H4 (cell line): ENCODE results near the gene ANTXR2. TPM values are rescaled to one million over a fixed set of nuclear protein-coding genes. Genes with fewer than 3 reads are reported as not detected.
"Not testable (repeated sequence)": the region's sequence is repeated elsewhere in the genome, so short reads cannot be mapped to it uniquely, and the experiment has no call there.

Source experiments
- DNase-seq: peaks from one replicate; pipeline ENCODE4 v3.0.0-alpha.2; 2015; ENCODE audit warnings: low spot score
- total RNA-seq: library from RNA; depleted of rRNA; stranded (reverse); fragments of >200 nt; shearing (Covaris generic); gene quantifications from 2 replicates; pipeline ENCODE4 v1.2.3, GENCODE V29; 2014

Gene ANTXR2
- total RNA-seq, 1 experiment from 2014 or later: 14.0 TPM

DNA sequence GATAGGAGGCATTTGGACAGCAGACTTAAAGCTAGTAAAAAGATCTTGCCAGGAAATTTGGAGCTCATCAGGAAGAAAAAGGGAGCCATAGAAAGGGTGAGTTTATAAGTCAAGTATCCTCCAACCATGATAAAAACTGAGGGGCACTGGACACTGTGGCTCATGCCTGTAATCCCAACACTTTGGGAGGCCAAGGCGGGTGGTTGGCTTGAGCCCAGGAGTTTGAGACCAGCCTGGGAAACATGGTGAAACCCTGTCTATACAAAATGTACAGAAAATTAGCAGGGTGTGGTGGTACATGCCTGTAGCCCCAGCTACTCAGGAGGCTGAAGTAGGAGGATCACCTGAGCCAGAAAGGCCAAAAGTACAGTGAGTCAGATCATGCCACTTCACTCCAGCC lies 48.7 kb downstream of the ANTXR2 start:
- DNase-seq: no peak

DNA sequence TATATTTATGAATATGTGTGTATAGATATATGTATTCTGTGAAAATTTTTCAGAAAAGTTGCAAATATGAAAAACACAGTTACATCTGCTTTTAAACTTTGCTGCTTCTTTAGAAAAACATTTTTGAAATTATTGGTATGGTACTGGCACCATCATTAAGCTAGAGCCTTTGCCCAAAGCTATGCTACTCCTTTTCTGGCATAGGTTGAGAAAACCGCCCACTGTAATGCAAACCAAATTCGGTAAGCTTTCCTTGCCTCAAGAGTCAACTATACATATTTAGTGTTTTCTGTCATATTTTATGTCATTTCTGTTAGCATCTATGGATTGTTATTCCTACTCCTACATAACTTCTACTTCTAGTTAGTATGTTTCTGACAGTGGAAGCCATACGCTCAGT lies 50.7 kb downstream of the ANTXR2 start:
- no peak for DNase-seq

DNA sequence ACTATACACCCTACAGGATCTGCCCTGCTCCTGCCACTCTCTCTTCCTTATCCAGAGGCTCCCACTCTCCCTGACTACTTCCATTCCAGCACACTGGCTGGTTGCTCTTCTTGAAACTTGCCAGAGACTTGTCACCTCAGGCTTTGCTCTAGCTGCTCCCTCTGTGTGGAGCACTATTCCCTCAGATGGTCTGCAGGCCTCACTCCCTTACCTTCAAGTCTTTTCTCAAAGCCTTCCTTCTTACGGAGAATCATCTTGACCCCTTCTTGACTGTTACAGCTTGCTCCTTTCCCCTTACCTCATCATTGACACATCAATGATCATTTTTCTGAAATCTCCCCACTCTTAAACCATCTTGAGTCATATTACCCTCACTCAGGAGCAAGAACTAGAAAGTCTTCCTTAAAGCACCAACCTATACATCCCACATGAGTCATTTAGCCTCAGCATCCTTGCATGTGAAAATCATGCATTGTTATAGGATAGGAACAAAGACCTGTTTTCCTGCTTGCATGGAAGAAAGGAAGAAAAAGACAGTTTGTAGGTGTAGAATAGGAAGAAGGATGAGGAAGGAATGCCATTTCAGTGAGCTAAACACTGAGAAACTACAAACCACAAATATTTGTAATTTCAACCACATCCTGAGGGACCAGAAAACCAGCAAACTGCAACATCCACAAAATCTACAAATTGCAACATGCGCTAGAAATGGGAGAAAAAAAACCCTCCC lies 55.7 kb downstream of the ANTXR2 start:
- peak; percentile 85 for DNase-seq

DNA sequence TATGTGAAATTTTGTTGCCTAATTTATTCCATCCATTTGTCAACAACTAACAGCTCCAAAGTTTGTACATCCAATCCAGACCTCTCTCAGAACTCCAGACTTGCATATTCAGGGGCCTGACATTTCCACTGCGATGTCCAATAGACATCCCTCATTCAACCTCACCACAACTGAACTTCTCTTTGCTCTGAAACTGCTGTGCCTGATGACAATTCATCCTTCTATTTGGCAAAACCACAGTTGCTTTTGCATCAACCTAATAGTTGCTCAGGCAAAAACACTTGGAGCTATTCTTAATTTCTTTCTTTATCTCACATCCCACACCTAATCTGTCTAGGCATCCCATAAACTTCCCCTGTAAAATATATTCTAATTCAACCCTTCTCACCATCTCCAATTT lies 56.5 kb downstream of the ANTXR2 start:
- no peak for DNase-seq

DNA sequence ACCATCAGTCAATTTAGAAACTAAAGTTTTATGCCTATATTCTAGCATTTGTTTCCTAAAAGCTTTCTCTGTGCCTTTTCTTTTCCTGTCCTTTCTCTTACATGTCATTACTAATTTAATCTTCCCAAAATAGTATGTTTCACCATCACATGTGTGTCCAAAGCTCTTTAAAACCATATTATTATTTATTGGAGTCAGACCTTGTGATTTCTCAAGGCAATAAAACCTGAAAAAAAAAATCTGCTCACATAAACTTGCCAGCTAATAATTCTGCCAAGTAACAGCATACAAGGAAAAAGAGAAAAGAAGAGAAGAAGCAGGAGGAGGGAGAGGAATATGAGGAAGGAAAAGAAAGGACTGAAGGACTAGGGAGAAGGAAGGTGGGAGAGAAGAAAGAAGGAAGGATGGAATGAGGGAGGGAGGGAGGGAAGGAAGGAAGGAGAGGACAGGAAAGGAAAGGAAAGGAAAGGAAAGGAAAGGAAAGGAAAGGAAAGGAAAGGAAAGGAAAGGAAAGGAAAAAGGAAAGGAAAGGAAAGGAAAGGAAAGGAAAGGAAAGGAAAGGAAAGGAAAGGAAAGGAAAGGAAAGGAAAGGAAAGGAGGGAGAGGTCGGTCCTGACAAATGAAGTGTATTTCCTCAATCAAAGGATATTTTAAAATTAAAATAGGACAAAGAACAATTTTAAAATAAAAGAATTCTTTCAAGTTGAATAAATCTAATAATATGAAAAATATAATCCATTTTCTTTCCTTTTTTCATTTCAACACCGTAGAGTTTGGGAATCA lies 57.4 kb downstream of the ANTXR2 start:
- no peak for DNase-seq

DNA sequence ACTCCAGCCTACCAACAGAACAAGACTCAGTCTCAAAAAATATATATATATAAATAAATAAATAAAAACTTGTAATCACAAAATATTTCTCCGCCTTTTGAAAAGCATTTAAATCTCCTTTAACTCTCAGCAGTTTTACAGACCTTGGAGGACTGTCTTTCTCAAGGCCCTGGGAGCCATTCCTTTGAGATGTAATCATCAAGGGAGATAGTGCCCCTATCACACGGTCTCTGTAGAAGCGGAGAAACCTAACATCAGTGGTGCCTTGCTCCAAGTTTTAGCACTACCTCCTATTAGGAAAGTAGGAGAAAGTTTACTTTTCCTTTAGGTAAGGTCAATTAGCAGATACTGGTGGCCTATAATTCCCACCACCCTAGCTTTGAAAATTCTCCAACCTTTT lies 58.5 kb downstream of the ANTXR2 start:
- no peak for DNase-seq

DNA sequence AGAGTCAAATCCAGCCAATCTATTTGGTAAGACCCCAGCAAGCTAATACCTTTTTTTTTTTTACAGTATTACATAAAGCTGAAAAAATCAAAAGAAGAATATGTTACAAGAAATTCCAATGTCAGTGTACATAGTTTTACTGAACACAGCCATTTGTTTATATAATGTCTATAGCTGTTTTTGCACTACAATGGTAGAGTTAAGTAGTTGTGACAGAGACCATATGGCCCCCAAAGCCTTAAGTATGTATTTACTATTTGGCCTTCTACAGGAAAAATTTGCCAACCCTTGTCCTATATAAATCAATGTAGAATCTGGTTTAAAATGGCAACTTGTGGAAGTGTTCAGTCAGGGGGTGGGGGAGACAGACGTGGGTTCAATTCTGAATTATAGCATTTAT lies 60.7 kb downstream of the ANTXR2 start:
- DNase-seq: no peak

DNA sequence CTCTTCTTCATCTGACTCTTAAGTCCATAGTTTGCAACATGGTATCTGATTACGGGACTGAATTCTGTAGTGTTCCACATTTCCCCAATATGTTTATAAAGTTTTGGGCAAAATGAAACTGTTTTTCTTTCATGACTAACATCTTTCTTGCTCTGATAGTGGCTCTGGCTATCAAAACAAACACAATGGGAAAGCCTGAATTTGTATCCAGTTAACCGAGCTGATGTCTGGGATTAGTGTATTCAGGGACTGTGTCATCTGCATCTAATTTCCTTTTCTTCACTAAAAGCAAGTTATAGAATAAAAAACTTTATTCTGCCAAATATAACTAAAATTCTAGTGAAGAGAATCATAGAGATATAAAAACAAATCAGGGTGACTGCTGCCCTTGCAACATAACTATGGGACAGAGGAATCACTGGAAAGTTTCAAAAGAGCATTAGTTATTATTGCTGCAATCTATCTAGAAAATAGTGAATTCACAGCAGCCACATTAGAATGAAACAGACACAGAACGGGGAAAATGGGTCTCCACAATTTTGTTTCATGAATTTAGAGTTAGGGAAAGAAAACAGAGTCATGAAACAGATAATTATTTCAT lies 61.3 kb downstream of the ANTXR2 start:
- DNase-seq: no peak

DNA sequence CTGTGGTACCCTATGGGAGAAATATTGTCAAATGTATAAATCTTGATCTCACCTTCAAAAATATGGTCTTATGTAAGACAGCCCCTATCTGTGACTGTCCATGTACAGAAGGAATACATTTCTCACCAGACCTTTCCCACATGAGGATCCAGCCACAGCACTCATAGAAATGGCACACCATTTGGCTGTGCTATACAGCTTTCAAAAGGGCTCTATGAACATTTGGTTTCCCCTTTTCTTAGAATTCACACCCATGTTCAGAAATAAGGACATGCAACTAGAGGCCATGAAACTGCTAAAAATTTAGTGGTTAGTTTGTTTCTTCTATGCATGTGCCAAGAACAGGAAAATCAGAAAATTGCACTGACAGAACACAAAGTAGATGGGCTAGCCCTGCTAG lies 62.7 kb downstream of the ANTXR2 start:
- no peak for DNase-seq

DNA sequence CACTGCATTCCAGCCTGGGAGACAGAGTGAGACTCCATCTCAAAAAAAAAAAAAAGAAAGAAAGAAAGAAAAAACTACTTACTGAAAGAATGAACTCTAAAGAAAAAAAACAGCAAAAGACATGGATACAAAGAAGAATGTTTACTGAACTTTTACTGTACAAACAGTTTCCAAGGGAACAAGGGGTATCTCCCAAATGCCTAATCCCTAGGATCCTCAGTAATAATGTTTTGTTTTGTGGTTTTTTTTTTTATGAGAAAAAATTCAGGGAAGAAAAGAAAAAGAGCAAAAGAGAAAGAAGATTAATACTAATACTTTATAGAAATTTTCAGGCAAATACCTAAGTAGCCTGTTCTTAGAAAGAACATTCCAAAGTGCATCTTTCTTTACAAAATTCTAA lies 63.2 kb downstream of the ANTXR2 start:
- DNase-seq: no peak

DNA sequence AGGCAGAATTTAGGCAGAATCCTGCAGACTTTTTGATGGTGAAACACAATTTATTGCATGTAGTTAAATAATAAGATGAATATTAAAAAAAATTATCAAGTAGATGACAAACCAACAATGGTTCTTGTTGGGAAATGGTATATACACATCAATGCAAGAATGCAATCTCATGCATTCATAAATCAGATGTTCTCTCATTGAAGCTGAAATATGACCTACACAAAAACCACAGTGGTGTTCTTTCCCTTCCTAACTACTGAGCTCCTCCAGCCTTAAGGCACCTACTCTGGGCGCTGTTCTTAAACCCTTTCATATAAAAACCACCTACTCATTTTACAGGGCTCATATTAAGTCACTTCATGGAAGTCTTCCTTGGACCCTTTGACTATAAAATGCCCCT lies 64.1 kb downstream of the ANTXR2 start:
- DNase-seq: no peak

DNA sequence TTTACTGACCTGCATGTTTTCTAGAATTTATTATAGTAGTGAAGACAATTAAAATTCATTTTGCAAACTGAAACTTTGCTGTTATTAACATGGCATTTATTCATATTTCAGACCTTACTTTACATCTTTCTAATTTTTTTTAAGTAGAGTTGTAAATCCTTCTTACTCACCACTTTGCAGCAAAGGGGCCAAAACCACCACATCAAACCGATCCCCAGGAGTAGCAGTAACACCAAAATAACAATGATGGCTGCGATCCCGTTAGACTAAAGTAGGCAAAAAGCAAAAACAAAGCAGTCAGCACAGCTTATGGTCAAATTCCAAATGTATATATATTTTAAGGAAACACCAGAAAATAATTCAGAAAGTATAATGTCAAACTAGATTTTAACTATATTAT lies 64.7 kb downstream of the ANTXR2 start:
- DNase-seq: no peak

DNA sequence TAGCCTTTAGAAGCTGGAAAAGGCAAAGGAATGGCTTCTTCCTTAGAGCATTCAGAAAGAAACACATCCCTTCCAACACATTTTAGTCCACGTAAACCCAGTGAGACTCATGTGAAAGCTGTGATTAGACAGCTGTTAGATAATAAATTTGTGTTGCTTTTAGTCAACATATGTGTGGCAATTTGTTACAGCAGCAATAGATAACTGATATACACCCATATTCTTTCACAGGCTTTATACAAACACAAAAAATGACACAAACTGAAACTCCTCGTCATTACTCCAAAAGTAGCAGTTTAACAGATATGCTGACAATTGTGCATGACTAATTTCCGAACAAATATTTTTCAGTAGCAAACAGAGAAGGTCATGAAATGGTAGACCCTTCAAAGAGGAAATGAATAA lies 65.3 kb downstream of the ANTXR2 start:
- DNase-seq: no peak

DNA sequence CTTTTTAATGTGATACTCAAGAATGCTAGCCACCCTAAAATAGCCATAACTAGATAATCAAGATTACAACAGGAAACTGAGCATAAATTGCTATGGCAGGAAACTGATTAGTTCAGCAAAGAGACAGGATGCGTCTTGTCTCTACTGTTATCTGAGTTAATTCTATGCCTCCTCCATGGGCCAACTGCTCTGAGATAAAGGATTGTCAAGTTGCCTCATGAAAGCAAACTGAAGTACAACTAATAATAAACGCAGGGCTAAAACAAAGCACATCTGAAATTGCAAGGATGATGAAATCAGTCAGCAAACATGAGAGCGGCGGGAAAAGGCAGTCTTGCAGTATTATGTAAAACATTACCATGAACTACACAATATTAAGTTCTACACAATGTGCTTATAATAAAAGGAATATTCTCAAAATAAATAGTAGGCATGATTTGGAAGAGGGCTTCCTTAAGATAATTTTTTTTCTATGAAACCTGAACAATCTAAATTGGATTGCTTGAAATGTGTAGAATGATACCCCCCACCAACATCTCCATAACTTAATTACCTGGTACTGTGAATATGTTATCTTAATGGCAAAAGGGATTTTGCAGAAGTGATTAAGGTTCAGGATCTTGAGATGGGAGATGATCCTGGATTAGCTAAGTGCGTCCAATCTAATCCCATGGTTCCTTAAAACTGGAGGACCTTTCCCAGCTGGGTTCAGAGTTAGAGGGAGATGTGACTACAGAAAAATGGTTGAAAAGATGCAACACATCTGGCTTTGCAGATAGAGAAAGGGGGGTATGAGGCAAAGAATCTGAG lies 65.9 kb downstream of the ANTXR2 start:
- no peak for DNase-seq

DNA sequence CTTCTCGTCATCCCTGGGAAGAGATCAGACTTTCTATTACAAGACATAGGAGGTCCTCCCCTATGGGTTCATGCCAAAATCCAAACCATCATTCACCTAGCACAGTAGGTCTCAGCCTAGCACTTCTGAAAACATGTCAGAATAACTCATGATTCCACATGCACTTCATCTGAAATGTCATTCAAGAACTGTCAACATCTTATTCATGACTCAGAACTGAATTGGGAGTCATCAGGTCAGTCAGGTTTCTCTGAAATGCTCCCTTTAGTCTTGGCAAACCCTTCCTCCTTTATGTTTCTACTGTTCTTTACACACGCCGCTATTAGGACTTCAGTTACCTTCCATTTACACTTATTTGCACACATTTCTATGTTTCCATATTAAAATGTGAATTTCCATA lies 67.2 kb downstream of the ANTXR2 start:
- no peak for DNase-seq

DNA sequence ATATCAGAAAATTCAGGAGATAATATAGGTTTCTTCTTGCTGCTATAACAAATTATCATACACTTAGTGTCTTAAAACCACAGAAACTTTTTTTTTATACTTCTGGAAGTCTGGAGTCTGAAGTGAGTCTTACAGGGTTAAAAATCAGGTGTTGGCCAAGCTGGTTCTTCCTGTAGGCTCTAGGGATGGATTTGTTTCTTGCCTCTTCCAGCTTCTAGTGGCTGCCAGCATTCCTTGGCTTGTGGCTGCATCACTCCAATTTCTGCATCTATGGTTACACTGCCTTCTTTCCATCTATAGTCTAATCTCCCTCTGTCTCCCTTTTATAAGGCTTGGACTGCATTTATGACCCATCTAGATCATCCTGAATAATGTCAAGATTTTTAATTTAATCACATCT lies 68.7 kb downstream of the ANTXR2 start:
- no peak for DNase-seq

DNA sequence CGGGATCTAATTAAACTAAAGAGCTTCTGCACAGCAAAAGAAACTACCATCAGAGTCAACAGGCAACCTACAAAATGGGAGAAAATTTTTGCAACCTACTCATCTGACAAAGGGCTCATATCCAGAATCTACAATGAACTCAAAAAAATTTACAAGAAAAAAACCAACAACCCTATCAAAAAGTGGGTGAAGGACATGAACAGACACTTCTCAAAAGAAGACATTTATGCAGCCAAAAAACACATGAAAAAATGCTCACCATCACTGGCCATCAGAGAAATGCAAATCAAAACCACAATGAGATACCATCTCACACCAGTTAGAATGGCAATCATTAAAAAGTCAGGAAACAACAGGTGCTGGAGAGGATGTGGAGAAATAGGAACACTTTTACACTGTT lies 70.5 kb downstream of the ANTXR2 start:
- not testable (repeated sequence) for DNase-seq

DNA sequence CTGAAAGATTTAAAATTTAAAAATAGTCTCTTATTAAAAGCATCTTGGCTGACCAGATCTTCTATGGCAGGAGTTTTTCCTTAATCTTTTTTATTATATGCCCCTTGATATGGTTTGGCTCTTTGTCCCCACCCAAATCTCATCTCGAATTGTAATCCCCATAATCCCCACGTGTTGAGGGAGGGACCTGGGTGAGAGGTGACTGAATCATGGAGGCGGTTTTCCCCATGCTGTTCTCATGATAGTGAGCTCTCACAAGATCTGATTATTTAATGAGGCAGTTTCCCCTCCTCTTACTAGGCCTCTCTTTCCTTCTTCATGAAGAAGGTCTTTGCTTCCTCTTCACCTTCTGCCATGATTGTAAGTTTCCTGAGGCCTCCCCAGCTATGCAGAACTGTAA lies 74.0 kb downstream of the ANTXR2 start:
- DNase-seq: not testable (repeated sequence)

DNA sequence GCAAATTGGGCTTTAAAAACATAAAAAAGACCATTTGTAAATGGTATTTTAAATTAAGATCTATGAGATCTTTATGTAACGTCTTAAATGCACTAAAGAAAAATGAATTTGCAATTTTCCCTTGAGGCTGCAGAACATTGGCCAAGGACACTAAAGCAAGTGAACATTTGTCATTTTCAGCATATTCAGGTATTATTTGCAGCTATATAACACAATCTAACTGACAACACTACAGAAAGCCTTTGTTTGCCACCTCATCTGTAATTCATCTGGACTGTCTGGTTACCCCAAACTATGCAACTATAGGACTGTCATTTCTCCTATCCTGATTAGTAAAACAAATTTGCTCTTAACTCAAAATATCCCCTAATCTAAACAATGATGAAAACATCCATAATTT lies 74.8 kb downstream of the ANTXR2 start:
- no peak for DNase-seq

DNA sequence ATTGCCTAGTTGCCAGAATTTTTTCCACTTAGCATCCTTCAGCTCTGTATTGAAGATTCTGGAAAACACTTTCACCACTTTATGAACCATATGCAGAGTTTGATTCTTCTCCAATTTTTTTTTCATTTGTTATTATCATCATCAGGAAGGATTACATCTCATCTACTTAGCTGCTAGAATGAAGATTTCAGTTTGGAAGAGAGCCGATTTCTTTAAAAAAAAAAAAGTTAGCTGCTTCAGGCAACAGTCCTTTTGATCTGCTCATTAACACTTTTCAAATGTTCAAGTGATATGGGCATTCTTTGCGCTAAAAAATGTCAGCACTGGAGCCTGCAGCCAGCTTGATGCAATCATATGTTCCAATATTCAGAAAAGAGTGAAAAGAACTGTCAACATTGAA lies 76.2 kb downstream of the ANTXR2 start:
- no peak for DNase-seq

DNA sequence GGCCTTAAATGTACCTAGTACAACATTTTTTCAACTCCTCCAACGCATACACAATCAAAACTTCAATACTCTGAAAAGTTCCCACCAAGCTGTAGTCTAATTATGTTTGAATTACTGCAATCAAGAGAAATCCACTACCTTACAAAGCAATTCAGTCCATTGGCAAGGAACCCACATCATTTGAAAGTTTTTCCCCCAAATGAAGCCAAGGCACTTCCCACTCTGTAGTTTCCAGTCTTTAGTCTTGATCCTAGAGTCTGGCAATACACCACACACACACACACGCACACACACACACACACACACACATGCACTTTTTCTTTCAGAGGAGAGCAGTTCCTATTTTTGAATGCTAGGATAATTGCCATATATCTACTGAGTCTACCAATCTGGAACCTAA lies 79.6 kb downstream of the ANTXR2 start:
- no peak for DNase-seq

DNA sequence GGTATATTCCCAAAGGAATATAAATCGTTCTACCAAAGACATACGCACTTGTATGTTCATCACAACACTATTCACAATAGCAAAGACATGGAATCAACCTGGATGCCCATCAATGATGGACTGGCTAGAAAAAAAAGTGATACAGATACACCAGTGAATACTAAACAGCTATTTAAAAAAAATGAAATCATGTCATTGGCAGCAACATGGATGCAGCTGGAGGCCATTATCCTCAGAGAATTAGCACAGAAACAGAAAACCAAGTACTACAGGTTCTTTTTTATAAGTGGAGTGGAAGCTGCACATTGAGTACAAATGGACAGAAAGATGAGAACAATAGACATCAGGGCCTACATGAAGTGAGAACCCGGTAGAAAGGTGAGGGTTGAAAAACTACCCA lies 81.4 kb downstream of the ANTXR2 start:
- DNase-seq: no peak
